Measurements from ENCODE around the gene ASTN1. TPM values are rescaled to one million over a fixed set of nuclear protein-coding genes. Genes with fewer than 3 reads are reported as not detected.

ASTN1 gene
- total RNA-seq, 1 experiment from 2014 or later: 0.05 TPM

DNA sequence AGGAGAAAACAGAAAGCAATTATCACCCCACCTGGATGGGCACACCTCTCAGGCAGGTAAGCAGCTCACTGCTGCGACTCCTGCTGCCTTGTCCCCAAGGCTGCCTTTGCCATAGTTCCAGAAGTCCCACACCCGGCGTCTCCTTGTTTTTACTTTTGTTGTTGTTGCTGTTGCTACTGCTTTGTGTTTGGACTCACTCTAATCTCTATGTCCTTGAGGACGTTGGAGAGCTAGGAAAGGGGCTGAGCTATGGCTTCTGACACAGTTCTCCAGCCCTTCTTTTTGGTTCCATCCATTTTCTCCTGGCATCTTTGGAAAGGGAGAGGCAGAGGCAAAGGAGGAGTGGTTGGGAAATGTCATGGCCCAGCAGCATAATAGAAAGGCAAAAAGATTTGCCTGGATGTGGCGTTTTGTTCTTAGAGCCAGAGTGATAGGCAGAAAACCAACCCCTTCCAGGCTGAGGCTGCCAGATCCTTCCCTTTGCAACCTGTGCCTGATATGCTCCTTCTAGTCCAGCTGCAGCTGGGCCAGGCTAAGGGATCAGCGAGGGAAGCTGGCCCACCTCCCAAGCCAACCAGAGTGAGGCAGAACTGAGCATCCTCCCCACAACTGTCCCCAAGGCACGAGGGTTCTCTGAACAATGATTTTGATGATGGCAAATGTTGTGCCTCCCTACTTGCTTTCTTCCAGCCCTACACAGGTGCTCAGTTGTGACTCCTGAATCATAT, 270.7 kb downstream of the ASTN1 start:
- no TSS peak for BruUV-seq (replicated peaks)
- ChIA-PET POLR2A (no interaction called here), CTCF (no interaction called here)
- H3K9me3 ChIP-seq (ENCODE audit: control insufficient read depth, insufficient read depth, low read depth, low read length): no peaks in the 10 kb centered on the region
- H3K4me1 ChIP-seq (ENCODE audit: control insufficient read depth, insufficient read depth, low read length): no peaks in the 10 kb centered on the region
- H3K4me3 ChIP-seq (ENCODE audit: low read depth in 2 of 2, low read length in 2 of 2): no peak overlapping the region
- no peaks in the 10 kb centered on the region for H3K36me3 ChIP-seq (ENCODE audit: control insufficient read depth, insufficient read depth, low read length)
- no peak for DNase-seq (ENCODE audit: low read depth, low spot score)
- H3K27me3 ChIP-seq (ENCODE audit: control insufficient read depth, insufficient read depth, low read length): peaks cover 3% of the 10 kb centered on the region
- no peak overlapping the region for H3K27ac ChIP-seq (ENCODE audit: low read length)
- no peak for TF ChIP-seq TCF7L2 (IDR thresholded peaks at IDR 0.05; ENCODE audit: low read depth, low read length)
- TF ChIP-seq SIN3A (IDR thresholded peaks at IDR 0.05; ENCODE audit: borderline replicate concordance, insufficient read depth, low read depth, low read length): no peak
- TF ChIP-seq, protein P1, sequence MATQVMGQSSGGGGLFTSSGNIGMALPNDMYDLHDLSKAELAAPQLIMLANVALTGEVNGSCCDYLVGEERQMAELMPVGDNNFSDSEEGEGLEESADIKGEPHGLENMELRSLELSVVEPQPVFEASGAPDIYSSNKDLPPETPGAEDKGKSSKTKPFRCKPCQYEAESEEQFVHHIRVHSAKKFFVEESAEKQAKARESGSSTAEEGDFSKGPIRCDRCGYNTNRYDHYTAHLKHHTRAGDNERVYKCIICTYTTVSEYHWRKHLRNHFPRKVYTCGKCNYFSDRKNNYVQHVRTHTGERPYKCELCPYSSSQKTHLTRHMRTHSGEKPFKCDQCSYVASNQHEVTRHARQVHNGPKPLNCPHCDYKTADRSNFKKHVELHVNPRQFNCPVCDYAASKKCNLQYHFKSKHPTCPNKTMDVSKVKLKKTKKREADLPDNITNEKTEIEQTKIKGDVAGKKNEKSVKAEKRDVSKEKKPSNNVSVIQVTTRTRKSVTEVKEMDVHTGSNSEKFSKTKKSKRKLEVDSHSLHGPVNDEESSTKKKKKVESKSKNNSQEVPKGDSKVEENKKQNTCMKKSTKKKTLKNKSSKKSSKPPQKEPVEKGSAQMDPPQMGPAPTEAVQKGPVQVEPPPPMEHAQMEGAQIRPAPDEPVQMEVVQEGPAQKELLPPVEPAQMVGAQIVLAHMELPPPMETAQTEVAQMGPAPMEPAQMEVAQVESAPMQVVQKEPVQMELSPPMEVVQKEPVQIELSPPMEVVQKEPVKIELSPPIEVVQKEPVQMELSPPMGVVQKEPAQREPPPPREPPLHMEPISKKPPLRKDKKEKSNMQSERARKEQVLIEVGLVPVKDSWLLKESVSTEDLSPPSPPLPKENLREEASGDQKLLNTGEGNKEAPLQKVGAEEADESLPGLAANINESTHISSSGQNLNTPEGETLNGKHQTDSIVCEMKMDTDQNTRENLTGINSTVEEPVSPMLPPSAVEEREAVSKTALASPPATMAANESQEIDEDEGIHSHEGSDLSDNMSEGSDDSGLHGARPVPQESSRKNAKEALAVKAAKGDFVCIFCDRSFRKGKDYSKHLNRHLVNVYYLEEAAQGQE (IDR thresholded peaks at IDR 0.05; ENCODE audit: insufficient read depth in 1 of 2, low read depth in 2 of 2, low read length in 1 of 2): no peak
- TF ChIP-seq POLR2AphosphoS5 (IDR thresholded peaks at IDR 0.05; ENCODE audit: low read depth, low read length): no peak
- TF ChIP-seq, protein P2, sequence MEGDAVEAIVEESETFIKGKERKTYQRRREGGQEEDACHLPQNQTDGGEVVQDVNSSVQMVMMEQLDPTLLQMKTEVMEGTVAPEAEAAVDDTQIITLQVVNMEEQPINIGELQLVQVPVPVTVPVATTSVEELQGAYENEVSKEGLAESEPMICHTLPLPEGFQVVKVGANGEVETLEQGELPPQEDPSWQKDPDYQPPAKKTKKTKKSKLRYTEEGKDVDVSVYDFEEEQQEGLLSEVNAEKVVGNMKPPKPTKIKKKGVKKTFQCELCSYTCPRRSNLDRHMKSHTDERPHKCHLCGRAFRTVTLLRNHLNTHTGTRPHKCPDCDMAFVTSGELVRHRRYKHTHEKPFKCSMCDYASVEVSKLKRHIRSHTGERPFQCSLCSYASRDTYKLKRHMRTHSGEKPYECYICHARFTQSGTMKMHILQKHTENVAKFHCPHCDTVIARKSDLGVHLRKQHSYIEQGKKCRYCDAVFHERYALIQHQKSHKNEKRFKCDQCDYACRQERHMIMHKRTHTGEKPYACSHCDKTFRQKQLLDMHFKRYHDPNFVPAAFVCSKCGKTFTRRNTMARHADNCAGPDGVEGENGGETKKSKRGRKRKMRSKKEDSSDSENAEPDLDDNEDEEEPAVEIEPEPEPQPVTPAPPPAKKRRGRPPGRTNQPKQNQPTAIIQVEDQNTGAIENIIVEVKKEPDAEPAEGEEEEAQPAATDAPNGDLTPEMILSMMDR (IDR thresholded peaks at IDR 0.05): no peak
- intact Hi-C loops (cut with micrococcal nuclease; ENCODE audit: unreplicated experiment) (loop anchor here (10.0 kb wide), 1 partner anchor 891 kb away; no protein-coding TSS in a partner anchor), in situ Hi-C loops (cut with HindIII; ENCODE audit: low pct_unique_long_range_greater_than_20kb, low sequenced_read_pairs) (no loop called here)
- ATAC-seq: no peak

DNA sequence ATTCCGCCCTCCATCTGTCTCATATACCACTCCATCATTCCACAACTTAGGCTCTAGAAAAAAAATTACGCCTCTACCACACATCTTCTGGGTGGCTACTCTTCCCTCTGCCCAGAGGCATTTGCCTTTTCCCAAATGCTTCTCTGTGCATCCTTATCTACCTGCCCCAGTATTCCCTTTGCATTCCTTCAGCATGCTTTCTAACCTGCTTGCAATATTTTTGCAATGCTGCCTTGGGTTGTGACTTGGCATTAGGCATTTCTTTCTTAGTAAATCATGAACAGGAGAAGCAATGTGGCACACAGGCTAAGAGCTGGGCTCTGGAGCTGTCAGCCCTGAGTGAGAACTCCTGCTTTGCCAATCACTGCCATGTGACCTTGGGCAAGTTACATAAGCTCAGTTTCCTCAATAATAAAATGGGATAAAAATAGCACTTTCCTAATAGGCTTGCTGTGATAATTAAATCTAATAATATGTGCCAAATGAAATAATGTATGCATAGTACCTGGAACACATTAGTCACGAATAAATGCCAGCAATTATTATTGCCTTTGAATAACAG, 276.0 kb downstream of the ASTN1 start:
- H3K9me3 ChIP-seq (ENCODE audit: control insufficient read depth, insufficient read depth, low read depth, low read length): no peaks in the 10 kb centered on the region
- intact Hi-C loops (cut with micrococcal nuclease; ENCODE audit: unreplicated experiment) (no loop called here), in situ Hi-C loops (cut with HindIII; ENCODE audit: low pct_unique_long_range_greater_than_20kb, low sequenced_read_pairs) (no loop called here)
- ChIA-PET CTCF (no interaction called here), POLR2A (no interaction called here)
- TF ChIP-seq SIN3A (IDR thresholded peaks at IDR 0.05; ENCODE audit: borderline replicate concordance, insufficient read depth, low read depth, low read length): no peak
- TF ChIP-seq POLR2AphosphoS5 (IDR thresholded peaks at IDR 0.05; ENCODE audit: low read depth, low read length): no peak
- TF ChIP-seq, protein P2 (IDR thresholded peaks at IDR 0.05): no peak
- TF ChIP-seq TCF7L2 (IDR thresholded peaks at IDR 0.05; ENCODE audit: low read depth, low read length): no peak
- TF ChIP-seq, protein P1 (IDR thresholded peaks at IDR 0.05; ENCODE audit: insufficient read depth in 1 of 2, low read depth in 2 of 2, low read length in 1 of 2): no peak
- peaks cover 2% of the 10 kb centered on the region; the same call in 1 of the 2 replicates for H3K27me3 ChIP-seq (ENCODE audit: control insufficient read depth, insufficient read depth, low read length)
- no peak overlapping the region for H3K4me3 ChIP-seq (ENCODE audit: low read depth in 2 of 2, low read length in 2 of 2)
- H3K4me1 ChIP-seq (ENCODE audit: control insufficient read depth, insufficient read depth, low read length): no peaks in the 10 kb centered on the region
- DNase-seq (ENCODE audit: low read depth, low spot score): no peak
- no peak for ATAC-seq
- BruUV-seq (replicated peaks): no TSS peak
- H3K27ac ChIP-seq (ENCODE audit: low read length): no peak overlapping the region
- no peaks in the 10 kb centered on the region for H3K36me3 ChIP-seq (ENCODE audit: control insufficient read depth, insufficient read depth, low read length)

Data from Panc1 (cell line).